Panc1 (cell line): ENCODE measurements around the gene CEP170. TPM values are rescaled to one million over a fixed set of nuclear protein-coding genes. Genes with fewer than 3 reads are reported as not detected.

Experiments used
- ATAC-seq: fragments of 200-7000 bp; cut with Tn5 transposase; 2 replicates; pipeline ENCODE4 v1.9.1; 2020; ENCODE audit warnings: mild to moderate bottlenecking, moderate library complexity
- BruUV-seq: library from RNA; stranded (reverse); fragments of 400-500 nt; replicated peaks from 2 replicates; lab custom pipeline; 2021; lab: Mats Ljungman, UMichigan
- CTCF ChIA-PET: fragments of 300-600 bp; sonication (Branson Sonifier 250); formaldehyde crosslinking; loops from one replicate; lab custom pipeline; 2022; ENCODE audit warnings: antibody characterized with exemption; lab: Charles Lee
- POLR2A ChIA-PET: fragments of 300-600 bp; sonication (Branson Sonifier 250); formaldehyde crosslinking; loops from one replicate; lab custom pipeline; 2022; ENCODE audit warnings: antibody characterized with exemption; lab: Charles Lee
- DNase-seq: peaks from one replicate; pipeline ENCODE4 v3.0.0-alpha.2; 2010; ENCODE audit warnings: low read depth, low spot score
- H3K27ac ChIP-seq: 2 replicates; pipeline ENCODE4 v1.5.1; 2011; ENCODE audit warnings: mild to moderate bottlenecking, low read length, inconsistent platforms
- H3K27me3 ChIP-seq: fragments of 200-500 bp; sonication (Bioruptor generic); 2 replicates; pipeline ENCODE4 v1.6.0; 2014; ENCODE audit warnings: low read length, inconsistent platforms; ENCODE audit not compliant: control insufficient read depth, insufficient read depth
- H3K36me3 ChIP-seq: fragments of 200-500 bp; sonication (Bioruptor generic); 2 replicates; pipeline ENCODE4 v1.5.1; 2014; ENCODE audit warnings: inconsistent platforms, mild to moderate bottlenecking, low read length, moderate library complexity; ENCODE audit not compliant: control insufficient read depth, insufficient read depth
- H3K4me1 ChIP-seq: 2 replicates; pipeline ENCODE4 v1.5.1; 2011; ENCODE audit warnings: inconsistent platforms, mild to moderate bottlenecking, low read length, moderate library complexity; ENCODE audit not compliant: control insufficient read depth, insufficient read depth
- H3K4me3 ChIP-seq, 2 experiments: 2 replicates each; pipeline ENCODE4 v1.5.1; 2011 to 2012; ENCODE audit warnings: low read depth in 2 of 2, low read length in 2 of 2, mild to moderate bottlenecking in 2 of 2, inconsistent platforms in 1 of 2, moderate library complexity in 1 of 2
- H3K9me3 ChIP-seq: fragments of 200-500 bp; sonication (Bioruptor generic); 2 replicates; pipeline ENCODE4 v1.5.1; 2014; ENCODE audit warnings: low read depth, mild to moderate bottlenecking, inconsistent platforms, low read length, moderate library complexity; ENCODE audit not compliant: control insufficient read depth, insufficient read depth
- POLR2AphosphoS5 ChIP-seq: IDR thresholded peaks from 2 replicates; pipeline ENCODE4 v1.6.1; 2012; ENCODE audit warnings: mild to moderate bottlenecking, low read depth, low read length, moderate library complexity
- SIN3A ChIP-seq: IDR thresholded peaks from 2 replicates; pipeline ENCODE4 v1.6.1; 2012; ENCODE audit warnings: low read depth, mild to moderate bottlenecking, low read length, moderate library complexity, borderline replicate concordance; ENCODE audit not compliant: insufficient read depth
- TCF7L2 ChIP-seq: IDR thresholded peaks from 2 replicates; pipeline ENCODE4 v1.6.1; 2011; ENCODE audit warnings: mild to moderate bottlenecking, low read depth, low read length, inconsistent platforms
- in situ Hi-C: cut with HindIII; loops from 2 replicates; pipeline ENCODE4 v1.10.0; 2016; ENCODE audit warnings: low sequenced_read_pairs, low pct_unique_long_range_greater_than_20kb
- intact Hi-C: fragments of 100-400 bp; cut with micrococcal nuclease; formaldehyde crosslinking; loops from one replicate; pipeline ENCODE4 v1.10.0; 2022; ENCODE audit not compliant: unreplicated experiment
- total RNA-seq: library from RNA; stranded (reverse); gene quantifications from one replicate; pipeline ENCODE4 v1.2.1, GENCODE V29; 2021; ENCODE audit not compliant: unreplicated experiment
- TF ChIP-seq, protein P1 (sequence below): fragments of 450-650 bp; IDR thresholded peaks from 2 replicates; pipeline ENCODE4 v1.5.1; 2017; ENCODE audit warnings: mild to moderate bottlenecking
- TF ChIP-seq, protein P2 (sequence below), 2 experiments: IDR thresholded peaks; 2 replicates each; pipeline ENCODE4 v1.6.1; 2011 to 2012; ENCODE audit warnings: low read depth in 2 of 2, control low read depth in 1 of 2, low read length in 1 of 2, mild to moderate bottlenecking in 1 of 2, moderate library complexity in 1 of 2; ENCODE audit not compliant: insufficient read depth in 1 of 2

CEP170 gene
- total RNA-seq, 1 experiment from 2014 or later, result 89.3 TPM

DNA sequence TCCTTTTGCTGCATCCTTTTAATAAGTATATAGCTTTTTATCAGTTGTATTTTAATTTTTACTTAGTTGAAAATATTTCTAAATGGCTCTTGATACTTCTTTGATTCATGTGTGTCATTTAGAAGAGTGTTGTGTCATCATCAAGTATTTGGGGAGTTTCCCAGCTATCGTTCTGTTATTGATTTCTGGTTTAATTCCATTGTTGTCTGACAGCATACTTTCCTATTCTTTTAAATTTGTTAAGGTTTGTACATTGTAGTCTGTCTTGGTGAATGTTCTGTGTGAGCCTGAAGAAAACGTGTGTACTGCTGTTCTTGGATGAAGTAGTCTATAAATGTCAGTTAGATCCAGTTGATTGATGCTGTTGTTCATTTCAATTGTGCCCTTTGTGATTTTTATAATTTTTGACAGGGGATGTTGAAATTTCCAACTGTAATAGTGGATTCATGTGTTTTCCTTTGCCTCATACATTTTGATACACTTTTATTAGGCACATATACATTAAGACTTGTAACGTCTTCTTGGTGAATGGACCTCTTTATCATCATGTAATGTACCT lies 25.6 kb upstream of the CEP170 start:
- Histone ChIP-seq H3K9me3 (no peaks in the 10 kb centered on the region), H3K27me3 (no peaks in the 10 kb centered on the region), H3K4me3 (no peak overlapping the region), H3K4me1 (no peaks in the 10 kb centered on the region), H3K27ac (no peak overlapping the region), H3K36me3 (no peaks in the 10 kb centered on the region)
- POLR2A ChIA-PET, result no interaction called here
- BruUV-seq, result no TSS peak
- TF ChIP-seq SIN3A (no peak), POLR2AphosphoS5 (no peak), TCF7L2 (no peak)
- TF ChIP-seq, protein P1, sequence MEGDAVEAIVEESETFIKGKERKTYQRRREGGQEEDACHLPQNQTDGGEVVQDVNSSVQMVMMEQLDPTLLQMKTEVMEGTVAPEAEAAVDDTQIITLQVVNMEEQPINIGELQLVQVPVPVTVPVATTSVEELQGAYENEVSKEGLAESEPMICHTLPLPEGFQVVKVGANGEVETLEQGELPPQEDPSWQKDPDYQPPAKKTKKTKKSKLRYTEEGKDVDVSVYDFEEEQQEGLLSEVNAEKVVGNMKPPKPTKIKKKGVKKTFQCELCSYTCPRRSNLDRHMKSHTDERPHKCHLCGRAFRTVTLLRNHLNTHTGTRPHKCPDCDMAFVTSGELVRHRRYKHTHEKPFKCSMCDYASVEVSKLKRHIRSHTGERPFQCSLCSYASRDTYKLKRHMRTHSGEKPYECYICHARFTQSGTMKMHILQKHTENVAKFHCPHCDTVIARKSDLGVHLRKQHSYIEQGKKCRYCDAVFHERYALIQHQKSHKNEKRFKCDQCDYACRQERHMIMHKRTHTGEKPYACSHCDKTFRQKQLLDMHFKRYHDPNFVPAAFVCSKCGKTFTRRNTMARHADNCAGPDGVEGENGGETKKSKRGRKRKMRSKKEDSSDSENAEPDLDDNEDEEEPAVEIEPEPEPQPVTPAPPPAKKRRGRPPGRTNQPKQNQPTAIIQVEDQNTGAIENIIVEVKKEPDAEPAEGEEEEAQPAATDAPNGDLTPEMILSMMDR, result no peak
- TF ChIP-seq, protein P2, sequence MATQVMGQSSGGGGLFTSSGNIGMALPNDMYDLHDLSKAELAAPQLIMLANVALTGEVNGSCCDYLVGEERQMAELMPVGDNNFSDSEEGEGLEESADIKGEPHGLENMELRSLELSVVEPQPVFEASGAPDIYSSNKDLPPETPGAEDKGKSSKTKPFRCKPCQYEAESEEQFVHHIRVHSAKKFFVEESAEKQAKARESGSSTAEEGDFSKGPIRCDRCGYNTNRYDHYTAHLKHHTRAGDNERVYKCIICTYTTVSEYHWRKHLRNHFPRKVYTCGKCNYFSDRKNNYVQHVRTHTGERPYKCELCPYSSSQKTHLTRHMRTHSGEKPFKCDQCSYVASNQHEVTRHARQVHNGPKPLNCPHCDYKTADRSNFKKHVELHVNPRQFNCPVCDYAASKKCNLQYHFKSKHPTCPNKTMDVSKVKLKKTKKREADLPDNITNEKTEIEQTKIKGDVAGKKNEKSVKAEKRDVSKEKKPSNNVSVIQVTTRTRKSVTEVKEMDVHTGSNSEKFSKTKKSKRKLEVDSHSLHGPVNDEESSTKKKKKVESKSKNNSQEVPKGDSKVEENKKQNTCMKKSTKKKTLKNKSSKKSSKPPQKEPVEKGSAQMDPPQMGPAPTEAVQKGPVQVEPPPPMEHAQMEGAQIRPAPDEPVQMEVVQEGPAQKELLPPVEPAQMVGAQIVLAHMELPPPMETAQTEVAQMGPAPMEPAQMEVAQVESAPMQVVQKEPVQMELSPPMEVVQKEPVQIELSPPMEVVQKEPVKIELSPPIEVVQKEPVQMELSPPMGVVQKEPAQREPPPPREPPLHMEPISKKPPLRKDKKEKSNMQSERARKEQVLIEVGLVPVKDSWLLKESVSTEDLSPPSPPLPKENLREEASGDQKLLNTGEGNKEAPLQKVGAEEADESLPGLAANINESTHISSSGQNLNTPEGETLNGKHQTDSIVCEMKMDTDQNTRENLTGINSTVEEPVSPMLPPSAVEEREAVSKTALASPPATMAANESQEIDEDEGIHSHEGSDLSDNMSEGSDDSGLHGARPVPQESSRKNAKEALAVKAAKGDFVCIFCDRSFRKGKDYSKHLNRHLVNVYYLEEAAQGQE (IDR thresholded peaks at IDR 0.05; ENCODE audit: insufficient read depth in 1 of 2, low read depth in 2 of 2, low read length in 1 of 2), result no peak
- in situ Hi-C loops, result no loop called here
- intact Hi-C loops, result no loop called here
- CTCF ChIA-PET, result no interaction called here
- no peak for DNase-seq
- no peak for ATAC-seq

DNA sequence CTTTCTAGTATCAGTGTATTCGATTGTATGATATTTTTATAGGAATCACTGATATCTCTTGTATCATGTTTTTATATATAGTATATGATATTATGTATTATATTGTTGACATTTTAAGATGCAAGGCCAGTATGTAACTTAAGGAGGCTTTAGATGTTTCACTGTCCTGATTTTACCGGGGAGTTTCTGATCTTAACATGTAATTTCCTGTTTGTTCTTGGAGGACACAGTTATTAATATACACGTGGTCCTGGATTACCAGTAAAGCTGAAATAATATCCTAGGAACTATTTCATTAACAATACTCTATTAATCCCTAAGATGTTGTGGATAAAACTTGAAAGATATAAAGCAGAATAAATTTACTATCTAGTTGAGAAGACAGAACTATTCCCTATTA lies 20.2 kb upstream of the CEP170 start:
- Histone ChIP-seq H3K4me3 (no peak overlapping the region), H3K4me1 (no peaks in the 10 kb centered on the region), H3K36me3 (no peaks in the 10 kb centered on the region), H3K27me3 (no peaks in the 10 kb centered on the region), H3K9me3 (no peaks in the 10 kb centered on the region), H3K27ac (no peak overlapping the region)
- no peak for TF ChIP-seq POLR2AphosphoS5
- TF ChIP-seq, protein P2 (IDR thresholded peaks at IDR 0.05; ENCODE audit: insufficient read depth in 1 of 2, low read depth in 2 of 2, low read length in 1 of 2), result no peak
- TF ChIP-seq SIN3A, result no peak
- TF ChIP-seq, protein P1, result no peak
- no peak for TF ChIP-seq TCF7L2
- no TSS peak for BruUV-seq
- DNase-seq, result no peak
- ChIA-PET POLR2A (no interaction called here), CTCF (no interaction called here)
- intact Hi-C loops, result no loop called here
- in situ Hi-C loops, result no loop called here
- ATAC-seq, result no peak
